Glutamatergic neuron (in vitro differentiated cells): ENCODE results near the gene SVIL. TPM values are rescaled to one million over a fixed set of nuclear protein-coding genes. Genes with fewer than 3 reads are reported as not detected.

Source experiments
- DNase-seq: peaks from one replicate; pipeline ENCODE4 v3.0.0; 2022
- H3K27ac Mint-ChIP-seq: one replicate; pipeline ENCODE4 v1.8.0; 2020; ENCODE audit warnings: mild to moderate bottlenecking, mixed read lengths, inconsistent platforms; ENCODE audit not compliant: unreplicated experiment
- H3K27me3 Mint-ChIP-seq: one replicate; pipeline ENCODE4 v1.8.0; 2020; ENCODE audit warnings: mild to moderate bottlenecking, moderate library complexity, mixed read lengths, inconsistent platforms; ENCODE audit not compliant: unreplicated experiment
- H3K36me3 Mint-ChIP-seq: one replicate; pipeline ENCODE4 v1.8.0; 2020; ENCODE audit warnings: mild to moderate bottlenecking, mixed read lengths, inconsistent platforms; ENCODE audit not compliant: unreplicated experiment
- H3K4me1 Mint-ChIP-seq: one replicate; pipeline ENCODE4 v1.8.0; 2020; ENCODE audit warnings: mild to moderate bottlenecking, low read depth, mixed read lengths, inconsistent platforms; ENCODE audit not compliant: unreplicated experiment
- H3K4me3 Mint-ChIP-seq: one replicate; pipeline ENCODE4 v1.8.0; 2020; ENCODE audit warnings: mild to moderate bottlenecking, mixed read lengths, inconsistent platforms; ENCODE audit not compliant: unreplicated experiment
- H3K9me3 Mint-ChIP-seq: one replicate; pipeline ENCODE4 v1.8.0; 2020; ENCODE audit warnings: mild to moderate bottlenecking, moderate library complexity, mixed read lengths, inconsistent platforms; ENCODE audit not compliant: unreplicated experiment
- CTCF ChIP-seq: fragments of 200-600 bp; sonication (generic); IDR thresholded peaks from one replicate; pipeline ENCODE4 v1.5.0; 2021; ENCODE audit not compliant: partially characterized antibody, unreplicated experiment
- total RNA-seq: library from RNA; stranded (reverse); fragmentation: NEBNext Ultra II Directional; extraction: Animal tissue kit (Norgen Biotek cat#: 25700); gene quantifications from one replicate; pipeline ENCODE4 v1.2.1, GENCODE V29; 2021; ENCODE audit not compliant: unreplicated experiment

Gene SVIL
- total RNA-seq, 1 donor from 2014 or later: 117 TPM

- H3K27me3 Mint-ChIP-seq: peaks cover 1% of the 10 kb centered on the region
- H3K4me3 Mint-ChIP-seq: peak overlapping the region; percentile 42
- H3K4me1 Mint-ChIP-seq: peaks cover 30% of the 10 kb centered on the region
- H3K9me3 Mint-ChIP-seq: peaks cover 10% of the 10 kb centered on the region
- no peak for DNase-seq
- H3K36me3 Mint-ChIP-seq: peaks cover 25% of the 10 kb centered on the region
- peak overlapping the region; percentile 71 for H3K27ac Mint-ChIP-seq
- TF ChIP-seq CTCF: no peak
Observed at GRCh38 chr10:29658984-29659965, 24.5 kb upstream of the SVIL start.

- Mint-ChIP-seq H3K9me3 (peaks cover 13% of the 10 kb centered on the region), H3K27me3 (peaks cover 1% of the 10 kb centered on the region), H3K36me3 (peaks cover 25% of the 10 kb centered on the region), H3K27ac (peak overlapping the region; percentile 45), H3K4me3 (no peak overlapping the region), H3K4me1 (peaks cover 30% of the 10 kb centered on the region)
- TF ChIP-seq CTCF: no peak
- DNase-seq: no peak
Observed at GRCh38 chr10:29657719-29658274, 23.0 kb upstream of the SVIL start.

- peaks cover 13% of the 10 kb centered on the region for H3K9me3 Mint-ChIP-seq
- H3K36me3 Mint-ChIP-seq: peaks cover 25% of the 10 kb centered on the region
- H3K4me3 Mint-ChIP-seq: no peak overlapping the region
- H3K4me1 Mint-ChIP-seq: peaks cover 24% of the 10 kb centered on the region
- no peaks in the 10 kb centered on the region for H3K27me3 Mint-ChIP-seq
- no peak overlapping the region for H3K27ac Mint-ChIP-seq
- TF ChIP-seq CTCF: no peak
- no peak for DNase-seq
Observed at GRCh38 chr10:29656451-29656992, 21.8 kb upstream of the SVIL start.

GRCh38 chr10:29652192-29652591 is 17.4 kb upstream of the SVIL start:
- peaks cover 17% of the 10 kb centered on the region for H3K36me3 Mint-ChIP-seq
- TF ChIP-seq CTCF: no peak
- DNase-seq: no peak
- H3K4me3 Mint-ChIP-seq: no peak overlapping the region
- peaks cover 10% of the 10 kb centered on the region for H3K9me3 Mint-ChIP-seq
- H3K27me3 Mint-ChIP-seq: peaks cover 5% of the 10 kb centered on the region
- no peak overlapping the region for H3K27ac Mint-ChIP-seq
- peaks cover 12% of the 10 kb centered on the region for H3K4me1 Mint-ChIP-seq
